HG03159 (cell line): ENCODE measurements around the gene ZFYVE1.
"Not testable (repeated sequence)": the region's sequence is repeated elsewhere in the genome, so short reads cannot be mapped to it uniquely, and the experiment has no call there.

Source experiments
- ATAC-seq: cut with Tn5 transposase; IDR thresholded peaks from one replicate; pipeline ENCODE4 v1.9.1; 2021; ENCODE audit warnings: mild to moderate bottlenecking, moderate library complexity; ENCODE audit not compliant: unreplicated experiment

ZFYVE1 gene

DNA sequence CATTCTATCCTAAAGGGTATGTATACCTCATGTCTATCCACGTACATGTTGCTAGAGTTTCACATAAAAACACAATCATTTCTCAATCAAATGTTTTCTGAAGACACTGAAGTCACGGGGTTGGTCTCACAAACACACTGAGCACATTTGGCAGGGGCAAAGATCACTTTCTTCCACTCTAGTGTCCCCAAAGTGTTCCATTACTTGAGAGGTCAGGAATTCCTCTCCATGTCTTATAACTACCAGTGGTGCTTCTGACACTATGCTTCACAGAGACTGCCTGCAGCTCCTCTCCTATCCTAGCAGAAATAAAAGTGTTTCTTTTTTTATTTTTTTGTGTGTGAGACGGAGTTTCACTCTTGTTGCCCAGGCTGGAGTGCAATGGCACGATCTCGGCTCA lies 19.1 kb downstream of the ZFYVE1 start:
- ATAC-seq = no peak

DNA sequence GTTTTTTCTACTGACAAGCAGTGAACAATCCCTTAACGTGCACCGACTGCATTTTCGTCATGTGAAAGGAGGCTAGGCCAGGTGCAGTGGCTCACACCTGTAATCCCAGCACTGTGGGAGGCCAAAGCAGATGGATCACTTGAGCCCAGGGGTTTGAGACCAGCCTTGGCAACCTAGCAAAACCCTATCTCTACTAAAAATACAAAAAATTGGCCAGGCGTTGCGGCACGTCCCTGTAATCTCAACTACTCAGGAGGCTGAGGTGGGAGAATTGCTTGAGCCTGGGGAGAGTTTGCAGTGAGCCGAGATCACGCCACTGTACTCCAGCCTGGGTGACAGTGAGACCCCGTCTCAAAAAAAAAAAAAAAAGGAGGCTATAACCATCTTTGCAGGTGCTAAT lies 22.3 kb downstream of the ZFYVE1 start:
- not testable (repeated sequence) for ATAC-seq

DNA sequence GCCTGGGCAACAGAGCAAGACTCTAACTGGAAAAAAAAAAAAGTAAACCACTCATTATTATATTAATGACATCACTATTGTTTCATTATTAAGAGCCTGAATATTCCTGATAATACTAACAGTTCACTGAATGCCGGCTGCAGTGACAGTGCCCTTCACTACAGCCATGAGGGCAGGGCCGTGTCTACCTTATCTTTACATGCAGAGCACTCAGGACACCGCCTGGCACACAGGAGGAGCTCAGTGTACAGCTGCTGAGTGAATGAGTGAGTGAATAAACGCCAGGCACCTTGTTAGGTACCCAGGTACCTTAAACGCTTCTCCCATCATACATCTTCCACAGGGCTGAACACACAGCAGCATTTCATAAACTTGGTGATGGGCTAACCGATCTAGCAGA lies 23.2 kb downstream of the ZFYVE1 start:
- no peak for ATAC-seq

DNA sequence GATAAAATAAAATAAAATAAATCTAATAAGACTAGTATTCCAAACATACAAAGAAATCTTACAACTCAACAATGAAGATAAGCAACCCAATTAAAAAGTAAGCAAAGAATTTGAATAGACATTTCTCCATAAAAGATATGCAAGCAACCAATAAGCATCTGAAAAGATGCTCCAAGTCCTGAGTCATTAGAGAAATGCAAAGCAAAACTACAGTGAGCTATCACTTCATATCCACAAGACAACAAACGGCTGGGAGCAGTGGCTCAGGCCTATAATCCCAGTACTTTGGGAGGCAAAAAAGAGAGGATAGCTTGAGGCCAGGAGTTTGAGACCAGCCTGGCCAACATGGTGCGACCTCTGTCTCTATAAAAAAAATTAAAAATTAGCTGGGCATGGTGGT lies 26.8 kb downstream of the ZFYVE1 start:
- ATAC-seq = no peak

DNA sequence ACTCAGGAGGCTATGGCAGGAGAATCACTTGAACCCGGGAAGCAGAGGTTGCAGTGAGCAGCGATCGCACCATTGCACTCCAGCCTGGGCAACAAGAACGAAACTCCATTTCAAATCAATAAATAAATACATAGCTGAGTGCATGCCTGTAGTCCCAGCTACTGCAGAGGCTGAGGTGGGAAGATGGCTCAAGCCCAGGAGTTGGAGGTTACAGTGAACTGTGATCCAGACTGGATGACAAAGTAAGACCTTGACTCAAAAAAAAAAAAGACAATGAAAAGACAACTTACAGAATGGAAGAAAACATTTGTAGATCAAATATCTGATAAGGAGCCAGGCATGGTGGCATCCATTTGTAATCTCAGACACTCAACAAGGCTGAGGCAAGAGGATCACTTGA lies 27.6 kb downstream of the ZFYVE1 start:
- ATAC-seq = no peak

DNA sequence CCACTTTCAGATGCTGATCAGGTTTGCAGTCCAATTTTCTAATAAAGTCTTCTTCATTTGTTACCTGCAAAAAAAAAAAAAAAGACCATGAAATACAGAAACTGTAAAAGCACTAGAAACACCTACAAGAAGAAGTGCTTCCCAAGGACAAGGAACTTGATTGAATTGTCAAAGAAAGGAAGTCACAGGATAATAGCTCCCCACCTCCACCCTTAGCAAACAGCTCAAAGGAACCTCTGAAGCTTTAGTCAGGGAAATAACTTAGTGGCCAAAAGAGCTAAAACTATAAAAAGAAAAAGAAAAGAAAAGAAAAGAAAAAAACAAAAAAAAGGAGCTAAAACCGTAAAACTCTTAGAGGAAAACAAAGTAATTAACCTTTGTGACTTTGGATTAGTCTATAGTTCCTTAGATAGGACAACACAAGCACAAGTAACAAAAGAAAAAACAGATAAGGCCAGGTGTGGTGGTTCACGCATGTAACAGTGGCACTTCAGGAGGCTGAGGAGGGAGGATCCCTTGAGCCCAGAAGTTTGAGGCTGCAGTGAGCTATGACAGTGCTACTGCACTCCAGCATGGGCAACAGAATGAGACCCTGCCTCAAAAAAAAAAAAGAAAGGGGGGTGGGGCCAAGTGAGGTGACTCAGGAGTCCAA lies 28.5 kb downstream of the ZFYVE1 start:
- ATAC-seq = no peak

DNA sequence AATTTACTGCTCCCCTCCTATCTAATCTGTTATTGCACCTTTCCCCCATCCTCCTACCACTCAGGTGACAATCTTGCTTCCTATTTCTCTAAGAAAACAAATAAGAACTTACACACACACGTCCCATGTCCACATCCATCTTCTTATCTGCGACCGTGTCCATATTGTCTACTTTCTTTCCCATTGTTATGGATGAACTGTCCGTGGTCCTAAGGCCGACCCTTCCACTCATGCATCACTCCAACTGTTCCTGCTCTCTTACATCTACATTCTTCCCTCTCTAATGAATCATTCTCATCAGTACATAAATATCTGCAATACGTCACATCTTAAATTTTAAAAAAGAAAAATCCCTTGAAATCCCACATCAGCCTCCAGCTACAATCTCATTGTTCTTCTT lies 30.0 kb downstream of the ZFYVE1 start:
- no peak for ATAC-seq

DNA sequence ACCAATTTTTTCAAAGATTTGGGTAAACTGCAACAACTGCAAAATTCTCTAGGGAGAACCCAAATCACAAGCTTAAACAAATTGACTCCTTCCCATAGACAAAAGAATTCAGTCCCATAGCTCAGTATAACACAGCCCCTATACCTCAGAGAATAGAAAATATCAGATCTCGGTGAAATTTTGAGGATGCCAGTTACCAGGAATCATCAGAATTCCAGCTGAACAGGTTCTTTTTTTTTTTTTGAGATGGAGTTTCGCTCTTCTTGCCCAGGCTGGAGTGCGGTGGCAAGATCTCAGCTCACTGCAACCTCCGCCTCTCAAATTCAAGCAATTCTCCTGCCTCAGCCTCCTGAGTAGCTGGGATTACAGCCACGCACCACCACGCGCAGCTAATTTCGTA lies 36.7 kb downstream of the ZFYVE1 start:
- no peak for ATAC-seq

DNA sequence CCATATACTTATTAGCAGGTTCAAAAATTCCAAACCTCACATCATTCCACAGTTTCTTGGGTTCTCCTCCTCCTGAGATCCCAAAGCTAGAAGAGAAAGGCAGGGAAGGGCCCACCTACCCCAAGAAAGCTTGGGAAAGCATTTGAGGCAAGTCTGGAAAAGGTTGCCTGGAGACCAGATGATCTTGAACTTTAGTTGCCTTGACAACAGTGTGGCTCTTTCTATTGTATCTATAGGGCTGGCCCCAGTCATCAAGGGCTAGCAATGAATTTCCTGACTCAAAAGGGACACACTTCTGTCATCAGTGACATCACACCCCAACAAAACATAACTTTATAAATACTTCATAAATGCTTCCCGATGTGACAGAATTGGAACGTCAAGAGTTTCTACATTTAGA lies 40.0 kb downstream of the ZFYVE1 start:
- no peak for ATAC-seq

DNA sequence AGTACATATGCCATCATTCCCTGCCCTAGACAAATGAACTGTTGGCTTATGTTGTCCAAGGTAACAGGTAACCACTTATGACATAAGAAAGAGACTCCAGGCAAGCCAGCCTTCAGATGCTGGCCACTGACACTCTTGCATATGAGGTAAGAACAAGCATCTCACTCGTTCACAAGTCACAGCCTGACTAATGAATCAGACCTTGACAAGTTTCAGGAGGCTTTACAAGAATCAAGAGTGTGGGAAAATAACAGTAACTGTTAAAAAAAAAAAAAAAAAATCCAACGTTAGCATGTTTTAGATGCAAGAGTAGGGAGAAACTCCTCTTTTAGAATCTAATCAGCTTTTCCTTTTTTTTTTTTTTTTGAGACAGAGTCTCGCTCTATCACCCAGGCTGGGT lies 40.7 kb downstream of the ZFYVE1 start:
- no peak for ATAC-seq

DNA sequence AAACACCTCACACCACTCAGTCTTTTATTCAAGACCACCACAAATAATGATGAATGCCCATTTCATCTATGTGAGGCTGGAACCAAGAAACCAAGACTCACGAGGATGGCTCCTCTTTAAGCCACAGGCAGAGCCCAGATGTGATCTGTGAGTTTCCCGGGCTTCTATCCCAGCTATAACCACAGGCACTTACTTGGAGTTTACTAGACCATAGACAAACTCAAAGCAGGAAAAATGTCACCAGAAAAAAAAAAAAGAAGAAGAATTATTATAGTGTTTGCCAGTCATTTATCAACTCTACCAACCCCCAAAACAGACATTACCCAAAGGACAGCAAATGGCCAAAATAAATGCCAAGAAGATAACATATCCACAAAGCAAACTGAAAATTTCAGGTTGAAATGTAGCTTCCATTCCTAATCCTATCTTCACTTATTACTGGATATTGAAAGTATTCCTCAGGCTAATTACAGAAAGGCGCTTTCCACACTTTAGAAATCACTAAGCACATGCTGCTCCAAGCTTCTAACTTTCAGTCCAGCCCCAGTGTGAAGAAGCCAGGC lies 44.7 kb downstream of the ZFYVE1 start:
- ATAC-seq = no peak

DNA sequence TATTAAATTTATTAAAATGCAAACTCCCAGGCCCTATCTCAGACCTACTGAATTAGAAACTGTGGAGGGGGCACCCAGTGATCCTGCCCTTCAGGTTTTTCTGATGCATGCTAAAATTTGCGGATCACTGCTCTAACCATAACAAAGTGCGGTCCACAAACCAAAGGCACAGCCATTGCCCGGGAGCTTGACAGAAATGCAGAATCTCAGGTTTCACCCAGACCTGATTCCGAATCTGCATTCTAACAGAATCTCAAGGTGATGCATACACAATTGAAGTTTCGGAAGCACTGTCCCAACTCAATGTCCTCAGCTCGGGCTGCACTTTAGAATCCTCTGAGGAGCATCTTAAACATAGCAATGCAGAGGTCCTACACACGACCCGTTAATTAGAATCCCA lies 46.0 kb downstream of the ZFYVE1 start:
- no peak for ATAC-seq

DNA sequence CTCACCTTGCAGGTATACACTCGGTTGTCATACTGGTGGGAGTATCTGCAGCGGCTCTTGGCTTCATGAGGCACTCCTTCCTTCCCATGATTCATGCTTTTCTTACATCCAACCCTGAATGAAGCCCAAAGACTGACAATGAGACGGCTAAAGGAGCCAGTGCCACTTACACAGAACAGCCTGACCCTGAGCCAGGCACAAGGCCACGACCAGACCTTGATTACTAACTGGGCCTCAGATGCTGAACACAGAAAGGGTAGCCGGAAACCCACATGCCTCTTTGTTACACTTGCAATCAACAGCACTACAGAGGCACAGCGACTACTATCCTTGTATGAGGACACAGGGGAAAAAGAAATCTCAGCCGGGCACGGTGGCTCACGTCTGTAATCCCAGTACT lies 48.0 kb downstream of the ZFYVE1 start:
- ATAC-seq = no peak

DNA sequence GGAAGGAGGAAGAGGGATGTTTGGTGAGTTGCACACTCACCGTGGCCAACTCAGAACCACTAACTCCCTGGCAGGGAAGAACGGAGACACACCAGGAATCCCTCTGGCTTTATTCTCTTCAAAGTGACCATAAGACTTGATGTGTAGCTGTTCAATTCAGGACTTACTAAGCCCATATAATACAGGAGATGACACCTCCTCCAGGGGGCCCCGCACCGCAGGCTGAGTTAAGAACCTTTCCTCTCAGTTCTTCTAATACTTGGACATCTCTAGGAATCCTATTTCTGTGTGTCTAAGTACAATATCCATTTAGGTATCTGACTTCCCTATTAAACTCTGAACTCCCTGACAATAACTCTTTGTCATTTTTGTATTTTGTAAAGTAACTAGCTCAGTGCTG lies 51.1 kb downstream of the ZFYVE1 start:
- no peak for ATAC-seq

DNA sequence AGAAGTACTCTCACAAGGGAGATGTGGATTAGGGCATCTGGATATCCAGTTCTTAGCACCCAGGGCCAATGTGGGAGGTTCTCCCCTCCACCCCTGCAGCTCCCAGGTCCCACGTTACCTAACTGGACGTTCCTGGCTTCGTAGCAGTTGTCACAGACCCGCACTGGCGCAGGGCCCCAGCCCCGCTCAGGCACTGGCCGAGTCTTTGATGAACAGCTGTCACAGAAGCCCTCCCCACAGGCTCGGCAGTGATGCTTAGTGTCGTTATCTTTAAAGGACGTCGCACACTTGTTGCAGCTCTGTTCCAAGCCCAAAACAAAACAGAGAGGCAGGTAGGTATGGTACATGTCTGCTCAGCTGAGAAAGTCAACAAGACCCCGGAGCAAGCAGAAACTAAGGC lies 52.2 kb downstream of the ZFYVE1 start:
- no peak for ATAC-seq

DNA sequence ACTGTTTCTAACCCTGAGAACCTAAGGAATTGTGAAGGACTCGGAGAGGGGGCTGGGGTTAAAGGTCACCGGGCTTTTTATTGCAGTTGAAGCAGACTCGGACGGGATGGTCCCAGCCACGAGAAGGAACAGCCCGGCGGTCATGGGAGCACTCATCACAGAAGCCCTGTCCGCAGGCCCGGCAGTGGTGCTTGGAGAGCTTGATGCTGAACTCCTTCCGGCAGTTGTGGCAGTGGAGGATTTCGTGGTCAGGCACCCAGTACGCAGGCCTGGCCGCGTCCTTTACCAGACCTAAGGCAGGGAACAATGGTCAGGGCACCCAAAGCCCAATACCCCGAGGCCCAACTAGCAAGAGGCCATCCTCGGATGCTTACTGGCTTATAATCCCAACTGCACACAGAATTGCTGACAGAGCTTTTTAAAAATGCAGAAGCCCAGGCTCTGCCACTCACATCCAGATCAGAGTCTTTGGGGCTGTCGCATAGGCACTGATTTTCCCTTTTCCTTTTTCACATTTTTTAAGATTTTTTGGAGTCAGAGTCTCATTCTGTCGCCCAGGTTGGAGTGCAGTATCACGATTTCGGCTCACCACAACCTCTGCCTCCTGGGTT lies 56.0 kb downstream of the ZFYVE1 start:
- ATAC-seq = no peak

DNA sequence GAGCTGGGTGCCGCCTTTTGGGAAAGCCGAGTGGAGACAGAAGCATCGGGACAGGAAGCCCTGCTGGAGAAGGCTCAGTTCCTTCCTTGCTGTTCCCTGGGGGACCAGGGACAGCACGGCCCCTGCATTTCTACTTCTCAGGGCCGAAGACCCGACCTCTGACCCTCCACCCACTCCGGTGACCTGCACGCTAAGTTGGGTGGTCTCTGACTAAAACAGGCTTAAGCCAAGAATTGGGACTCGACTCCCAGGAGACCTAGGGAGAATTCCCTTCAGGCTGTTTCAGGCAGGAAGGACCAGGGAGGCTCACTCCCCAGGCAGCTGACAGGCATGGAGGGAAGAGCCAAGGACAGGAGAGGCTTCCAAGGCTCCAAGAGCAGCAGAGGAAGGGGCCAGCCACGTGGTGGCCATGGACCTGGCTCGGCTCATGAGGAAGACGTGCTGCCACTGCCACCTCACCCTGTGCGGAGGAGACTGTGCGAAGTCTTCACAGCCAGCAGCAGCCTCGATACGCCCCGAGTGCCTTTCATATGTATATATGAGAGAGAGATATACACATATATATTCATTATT lies 56.8 kb downstream of the ZFYVE1 start:
- ATAC-seq = no peak

DNA sequence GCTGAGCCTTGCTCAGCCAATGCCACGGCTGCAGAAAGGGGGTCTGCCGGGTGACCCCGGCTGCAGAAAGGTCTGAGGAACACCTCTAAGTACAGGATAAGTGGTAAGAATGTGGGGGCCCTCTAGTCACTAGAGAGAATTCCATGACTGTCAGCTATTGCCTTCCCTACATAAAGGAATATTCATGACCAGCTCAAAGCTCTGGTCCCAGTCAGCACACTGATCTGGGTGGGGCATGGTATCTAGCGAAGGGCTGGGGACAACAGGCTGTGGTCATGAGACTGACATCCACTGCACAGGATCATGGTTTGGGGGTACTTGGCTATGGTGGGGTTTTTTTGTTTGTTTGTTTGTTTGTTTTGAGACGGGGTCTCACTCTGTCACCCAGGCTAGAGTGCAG lies 58.6 kb downstream of the ZFYVE1 start:
- no peak for ATAC-seq

DNA sequence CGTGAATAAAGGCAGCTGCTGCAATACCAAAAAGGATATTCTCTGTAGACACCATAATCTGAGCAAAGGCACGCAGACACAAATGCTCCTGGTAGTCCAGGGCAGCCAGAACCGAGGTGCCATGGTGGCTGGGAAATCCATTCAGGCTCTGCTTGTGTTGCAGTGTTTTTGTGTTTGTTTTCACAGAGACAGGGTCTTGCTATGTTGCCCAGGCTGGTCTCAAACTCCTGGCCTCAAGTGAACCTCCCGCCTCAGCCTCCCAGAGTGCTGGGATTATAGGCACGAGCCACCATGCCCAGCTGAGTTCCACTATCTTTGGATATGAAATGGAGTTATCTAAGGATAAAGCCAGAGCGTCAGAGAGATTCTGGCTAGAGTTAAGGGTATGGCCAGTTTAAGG lies 60.9 kb downstream of the ZFYVE1 start:
- no peak for ATAC-seq

DNA sequence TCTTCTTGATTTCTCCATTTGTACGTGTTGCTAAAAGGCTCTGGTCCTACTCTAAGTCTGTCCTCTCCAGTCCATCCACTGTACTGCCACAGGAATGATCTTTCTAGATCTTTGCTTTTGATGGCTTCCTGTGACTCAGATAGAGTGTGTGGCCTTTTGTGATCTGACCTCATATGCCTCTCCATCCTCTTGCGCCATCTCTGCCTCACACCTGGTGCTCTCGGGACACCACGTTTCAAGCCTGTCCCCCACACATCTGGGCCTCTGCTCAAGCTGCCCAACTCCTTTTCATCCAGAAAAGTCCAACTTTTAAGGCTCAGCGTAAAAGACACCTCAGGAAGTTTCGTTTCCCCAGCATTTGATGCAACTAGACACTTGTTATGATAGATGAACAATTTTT lies 61.7 kb downstream of the ZFYVE1 start:
- ATAC-seq = no peak

DNA sequence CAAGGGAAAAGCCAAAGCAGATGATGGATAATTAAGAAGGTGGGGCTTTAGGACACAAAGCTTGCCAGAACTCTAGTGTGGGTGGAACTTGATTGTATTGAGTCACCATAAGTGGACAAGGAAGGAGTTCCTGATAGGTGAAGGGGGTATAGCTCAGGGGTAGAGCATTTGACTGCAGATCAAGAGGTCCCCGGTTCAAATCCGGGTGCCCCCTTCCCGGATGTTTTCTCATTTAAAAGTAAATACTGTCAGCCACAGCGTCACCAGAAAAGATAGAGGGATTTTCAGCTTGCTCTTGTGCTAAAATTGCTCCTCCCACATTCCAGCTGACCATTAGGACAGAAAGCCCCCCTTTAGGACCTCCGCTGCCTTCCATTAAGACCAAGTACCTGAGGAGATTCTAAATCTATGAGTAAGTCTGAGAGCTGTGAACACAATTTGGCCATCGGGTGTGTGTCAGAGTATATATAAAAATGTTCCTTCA lies 64.0 kb downstream of the ZFYVE1 start:
- no peak for ATAC-seq

DNA sequence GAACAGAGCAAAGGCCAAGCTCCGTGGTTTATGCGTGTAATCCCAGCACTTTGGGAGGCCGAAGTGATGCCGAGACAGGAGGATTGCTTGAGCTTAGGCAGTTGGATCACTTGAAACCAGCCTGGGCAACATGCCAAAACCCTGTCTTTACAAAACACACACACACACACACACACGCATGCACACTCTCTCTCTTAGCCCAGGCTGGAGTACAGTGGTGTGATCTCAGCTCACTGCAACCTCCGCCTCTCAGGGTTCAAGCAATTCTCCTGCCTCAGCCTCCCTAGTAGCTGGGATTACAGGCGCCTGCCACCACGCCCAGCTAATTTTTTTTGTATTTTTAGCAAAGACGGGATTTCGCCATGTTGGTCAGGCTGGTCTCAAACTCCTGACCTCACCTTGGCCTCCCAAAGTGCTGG lies 64.6 kb downstream of the ZFYVE1 start:
- not testable (repeated sequence) for ATAC-seq
